H9 (cell line): ENCODE results near the gene MAPK8IP3. TPM values are rescaled to one million over a fixed set of nuclear protein-coding genes. Genes with fewer than 3 reads are reported as not detected.

Experiments used
- DNase-seq: peaks from one replicate; pipeline ENCODE4 v3.0.0-alpha.2; 2017
- H2AFZ ChIP-seq: one replicate; pipeline ENCODE4 v1.6.1; 2013; ENCODE audit warnings: mild to moderate bottlenecking, low read length, control low read depth, moderate library complexity
- H2AK5ac ChIP-seq: 2 replicates; pipeline ENCODE4 v1.6.1; 2013; ENCODE audit warnings: low read length, control low read depth, mixed read lengths; ENCODE audit not compliant: insufficient read length
- H2BK120ac ChIP-seq: one replicate; pipeline ENCODE4 v1.6.1; 2013; ENCODE audit warnings: low read depth, mild to moderate bottlenecking, low read length, control low read depth, inconsistent platforms; ENCODE audit not compliant: poor library complexity, severe bottlenecking
- H2BK12ac ChIP-seq: 2 replicates; pipeline ENCODE4 v1.6.1; 2013; ENCODE audit warnings: low read length, control low read depth, mixed read lengths, low read depth; ENCODE audit not compliant: insufficient read length
- H2BK15ac ChIP-seq: 2 replicates; pipeline ENCODE4 v1.6.1; 2013; ENCODE audit warnings: low read depth, low read length, control low read depth
- H2BK20ac ChIP-seq: one replicate; pipeline ENCODE4 v1.6.1; 2013; ENCODE audit warnings: low read depth, mild to moderate bottlenecking, low read length, control low read depth, inconsistent platforms; ENCODE audit not compliant: poor library complexity, severe bottlenecking
- H2BK5ac ChIP-seq: 2 replicates; pipeline ENCODE4 v1.6.1; 2013; ENCODE audit warnings: low read length, control low read depth, mixed read lengths; ENCODE audit not compliant: insufficient read length
- H3K14ac ChIP-seq: 2 replicates; pipeline ENCODE4 v1.6.1; 2013; ENCODE audit warnings: low read length, control low read depth; ENCODE audit not compliant: insufficient read depth
- H3K18ac ChIP-seq: 2 replicates; pipeline ENCODE4 v1.6.1; 2013; ENCODE audit warnings: low read depth, mild to moderate bottlenecking, mixed read lengths, low read length, control low read depth; ENCODE audit not compliant: insufficient read length
- H3K23ac ChIP-seq: 2 replicates; pipeline ENCODE4 v1.6.1; 2013; ENCODE audit warnings: low read length, control low read depth, mixed read lengths, low read depth; ENCODE audit not compliant: insufficient read length
- H3K23me2 ChIP-seq: 2 replicates; pipeline ENCODE4 v1.6.1; 2013; ENCODE audit warnings: low read depth, mild to moderate bottlenecking, mixed read lengths, low read length, control low read depth; ENCODE audit not compliant: insufficient read length, poor library complexity, severe bottlenecking
- H3K27ac ChIP-seq: 2 replicates; pipeline ENCODE4 v1.5.1; 2013; ENCODE audit warnings: low read length, control low read depth, mixed read lengths, low read depth; ENCODE audit not compliant: insufficient read length
- H3K27me3 ChIP-seq: 2 replicates; pipeline ENCODE4 v1.6.1; 2013; ENCODE audit warnings: low read length, control low read depth, inconsistent platforms; ENCODE audit not compliant: insufficient read depth
- H3K4ac ChIP-seq: 2 replicates; pipeline ENCODE4 v1.6.1; 2013; ENCODE audit warnings: low read depth, mild to moderate bottlenecking, control low read depth, inconsistent platforms, low read length, moderate library complexity
- H3K4me1 ChIP-seq: 2 replicates; pipeline ENCODE4 v1.6.1; 2013; ENCODE audit warnings: low read length, control low read depth, inconsistent platforms; ENCODE audit not compliant: insufficient read depth
- H3K4me2 ChIP-seq: 2 replicates; pipeline ENCODE4 v1.6.1; 2013; ENCODE audit warnings: low read length, control low read depth, mixed read lengths; ENCODE audit not compliant: insufficient read length, insufficient read depth
- H3K56ac ChIP-seq: 2 replicates; pipeline ENCODE4 v1.6.1; 2013; ENCODE audit warnings: low read depth, mild to moderate bottlenecking, mixed read lengths, low read length, control low read depth; ENCODE audit not compliant: insufficient read length
- H3K79me1 ChIP-seq: 2 replicates; pipeline ENCODE4 v1.6.1; 2013; ENCODE audit warnings: low read depth, mild to moderate bottlenecking, moderate library complexity, low read length, control low read depth, inconsistent platforms; ENCODE audit not compliant: insufficient read depth, poor library complexity, severe bottlenecking
- H3K79me2 ChIP-seq: 2 replicates; pipeline ENCODE4 v1.6.1; 2013; ENCODE audit warnings: low read length, control low read depth, inconsistent platforms; ENCODE audit not compliant: insufficient read depth
- H3K9ac ChIP-seq: 2 replicates; pipeline ENCODE4 v1.6.1; 2013; ENCODE audit warnings: low read length, control low read depth, mixed read lengths; ENCODE audit not compliant: insufficient read length; ENCODE audit errors: extremely low read depth
- H3K9me3 ChIP-seq: one replicate; pipeline ENCODE4 v1.6.1; 2013; ENCODE audit warnings: low read depth, low read length, inconsistent platforms; ENCODE audit not compliant: control insufficient read depth
- H3T11ph ChIP-seq: one replicate; pipeline ENCODE4 v1.6.1; 2013; ENCODE audit warnings: mild to moderate bottlenecking, low read length, control low read depth, inconsistent platforms
- H4K20me1 ChIP-seq: one replicate; pipeline ENCODE4 v1.6.1; 2013; ENCODE audit not compliant: control insufficient read depth, insufficient read length, insufficient read depth
- H4K5ac ChIP-seq: 2 replicates; pipeline ENCODE4 v1.6.1; 2013; ENCODE audit warnings: low read depth, mild to moderate bottlenecking, mixed read lengths, low read length, control low read depth; ENCODE audit not compliant: insufficient read length
- H4K8ac ChIP-seq: replicated peaks from 2 replicates; pipeline ENCODE4 v1.6.1; 2013; ENCODE audit warnings: low read length, control low read depth, mixed read lengths, low read depth; ENCODE audit not compliant: insufficient read length
- H4K91ac ChIP-seq: 2 replicates; pipeline ENCODE4 v1.6.1; 2013; ENCODE audit warnings: low read depth, mild to moderate bottlenecking, moderate library complexity, mixed read lengths, low read length, control low read depth; ENCODE audit not compliant: insufficient read length
- H3K27ac Mint-ChIP-seq, 3 experiments: 2 replicates in 2 of 3; 3 replicates in 1 of 3; pipeline ENCODE4 v1.8.0; 2020 to 2021; ENCODE audit warnings: mixed read lengths in 3 of 3, mild to moderate bottlenecking in 1 of 3, moderate library complexity in 1 of 3
- H3K27me3 Mint-ChIP-seq: 2 replicates; pipeline ENCODE4 v1.8.0; 2021; ENCODE audit warnings: low read depth, mild to moderate bottlenecking, moderate library complexity, mixed read lengths
- H3K36me3 Mint-ChIP-seq, 3 experiments: 2 replicates in 2 of 3; 3 replicates in 1 of 3; pipeline ENCODE4 v1.8.0; 2020 to 2021; ENCODE audit warnings: low read depth in 3 of 3, mixed read lengths in 3 of 3; ENCODE audit not compliant: insufficient read depth in 1 of 3
- H3K4me1 Mint-ChIP-seq, 2 experiments: 2 replicates each; pipeline ENCODE4 v1.8.0; 2020; ENCODE audit warnings: mixed read lengths in 2 of 2
- H3K4me3 Mint-ChIP-seq, 2 experiments: 2 replicates in 1 of 2; 3 replicates in 1 of 2; pipeline ENCODE4 v1.8.0; 2020 to 2021; ENCODE audit warnings: mild to moderate bottlenecking in 2 of 2, mixed read lengths in 2 of 2, moderate library complexity in 1 of 2
- H3K9me3 Mint-ChIP-seq, 2 experiments: 2 replicates in 1 of 2; 3 replicates in 1 of 2; pipeline ENCODE4 v1.8.0; 2020; ENCODE audit warnings: mild to moderate bottlenecking in 2 of 2, mixed read lengths in 2 of 2, moderate library complexity in 1 of 2
- WGBS: extraction: QIAGEN DNeasy Blood & Tissue Kit; methylation state at CpG from one replicate; pipeline ENCODE4 v1.1.7; 2013; ENCODE audit warnings: missing lambda C conversion rate, low lambda C conversion rate, mixed read lengths; ENCODE audit not compliant: insufficient read length; ENCODE audit errors: extremely low coverage; 5-methylcytosine and 5-hydroxymethylcytosine counted together
- total RNA-seq: library from RNA; stranded (reverse); gene quantifications from 2 replicates; pipeline ENCODE4 v1.2.1, GENCODE V29; 2021
- TF ChIP-seq, protein P1 (sequence below): fragments of 200-600 bp; sonication (generic); conservative IDR thresholded peaks from 3 replicates; pipeline ENCODE4 v1.8.0; 2021; ENCODE audit warnings: antibody characterized with exemption, mild to moderate bottlenecking

MAPK8IP3 gene
- total RNA-seq, 1 experiment from 2014 or later, result 51.3 TPM

DNA sequence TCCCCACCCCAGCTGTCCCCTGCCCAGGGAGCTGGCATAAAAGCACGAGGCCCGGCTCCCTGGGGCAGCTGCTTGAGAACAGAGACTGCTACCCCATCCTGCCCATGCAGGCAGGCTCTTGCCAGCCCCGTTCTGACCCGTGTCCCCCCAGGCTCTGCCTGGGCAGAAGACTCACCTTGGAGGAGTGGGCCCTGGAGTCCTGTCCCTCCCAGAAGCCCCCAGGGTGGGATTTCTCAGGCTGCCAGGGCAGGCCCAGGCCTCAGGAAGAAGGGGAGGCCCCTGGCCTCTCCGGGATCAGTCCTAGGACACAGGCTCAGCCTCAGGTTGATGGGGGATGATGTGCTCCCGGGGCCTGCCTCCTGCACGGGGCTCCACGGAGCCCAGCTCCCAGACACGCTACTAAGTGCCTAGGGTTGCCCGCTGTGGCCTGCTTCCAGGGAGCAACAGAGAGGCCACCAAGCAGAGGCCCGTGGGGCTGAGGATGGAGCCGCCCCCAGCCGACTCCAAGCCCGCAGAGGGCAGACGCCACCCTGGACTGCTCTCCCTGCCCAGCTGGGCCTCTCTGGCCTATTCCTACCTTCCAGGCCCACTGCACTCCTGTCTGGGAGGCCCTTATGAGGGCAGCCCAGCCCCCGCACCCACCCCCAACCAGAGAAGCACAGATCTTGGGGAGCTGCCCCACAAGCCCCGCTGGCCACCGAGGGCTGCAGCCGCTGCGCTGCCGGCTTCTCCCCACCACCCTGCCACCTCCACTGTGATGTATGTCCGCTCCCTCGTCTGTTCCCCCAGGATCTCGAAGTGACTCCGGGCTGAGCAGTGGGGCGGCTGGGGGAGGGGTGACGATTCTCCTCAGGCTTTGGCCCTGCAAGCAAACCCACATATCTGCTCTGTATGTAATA lies 63.7 kb downstream of the MAPK8IP3 start:
- Histone ChIP-seq H3K27me3 (no peaks in the 10 kb centered on the region), H2BK120ac (no peak overlapping the region), H3K9me3 (no peaks in the 10 kb centered on the region), H4K5ac (no peak overlapping the region), H2BK15ac (no peak overlapping the region), H2AFZ (no peak overlapping the region), H3K18ac (no peak overlapping the region), H3K56ac (no peak overlapping the region), H3K27ac (no peak overlapping the region), H4K8ac (no peak overlapping the region), H2AK5ac (no peak overlapping the region), H2BK12ac (no peak overlapping the region), H3K79me2 (no peaks in the 10 kb centered on the region; the same call in 1 of the 2 replicates), H3K79me1 (peaks cover 5% of the 10 kb centered on the region), H3K23ac (no peak overlapping the region), H3K23me2 (peaks cover 9% of the 10 kb centered on the region), H2BK5ac (no peak overlapping the region), H2BK20ac (no peak overlapping the region), H3K4me1 (no peaks in the 10 kb centered on the region), H3K9ac (no peak overlapping the region), H3K4me2 (peak overlapping the region; percentile 47), H4K91ac (no peak overlapping the region), H4K20me1 (no peaks in the 10 kb centered on the region), H3K14ac (no peak overlapping the region), H3K4ac (no peak overlapping the region), H3T11ph (no peak overlapping the region)
- Mint-ChIP-seq H3K36me3 (peaks cover 11 to 38% (median 37%) of the 10 kb centered on the region in 3 experiments; a peak in 6 of 7 replicates), H3K27me3 (no peaks in the 10 kb centered on the region; the same call in 1 of the 2 replicates), H3K4me3 (peak overlapping the region; percentile 91 to 98), H3K4me1 (peaks cover 3 to 18% of the 10 kb centered on the region in 2 experiments), H3K27ac (peak overlapping the region in 1 of 3 experiments; percentile 81; a peak in 1 of 7 replicates), H3K9me3 (no peaks in the 10 kb centered on the region)
- no peak for DNase-seq
- WGBS, result no CpG with 5 or more reads among the region's 27 CpGs
- TF ChIP-seq, protein P1, sequence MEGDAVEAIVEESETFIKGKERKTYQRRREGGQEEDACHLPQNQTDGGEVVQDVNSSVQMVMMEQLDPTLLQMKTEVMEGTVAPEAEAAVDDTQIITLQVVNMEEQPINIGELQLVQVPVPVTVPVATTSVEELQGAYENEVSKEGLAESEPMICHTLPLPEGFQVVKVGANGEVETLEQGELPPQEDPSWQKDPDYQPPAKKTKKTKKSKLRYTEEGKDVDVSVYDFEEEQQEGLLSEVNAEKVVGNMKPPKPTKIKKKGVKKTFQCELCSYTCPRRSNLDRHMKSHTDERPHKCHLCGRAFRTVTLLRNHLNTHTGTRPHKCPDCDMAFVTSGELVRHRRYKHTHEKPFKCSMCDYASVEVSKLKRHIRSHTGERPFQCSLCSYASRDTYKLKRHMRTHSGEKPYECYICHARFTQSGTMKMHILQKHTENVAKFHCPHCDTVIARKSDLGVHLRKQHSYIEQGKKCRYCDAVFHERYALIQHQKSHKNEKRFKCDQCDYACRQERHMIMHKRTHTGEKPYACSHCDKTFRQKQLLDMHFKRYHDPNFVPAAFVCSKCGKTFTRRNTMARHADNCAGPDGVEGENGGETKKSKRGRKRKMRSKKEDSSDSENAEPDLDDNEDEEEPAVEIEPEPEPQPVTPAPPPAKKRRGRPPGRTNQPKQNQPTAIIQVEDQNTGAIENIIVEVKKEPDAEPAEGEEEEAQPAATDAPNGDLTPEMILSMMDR, result no peak
